Endometrium (tissue), 2 donors: ENCODE measurements around the gene TTN.
"Not testable (repeated sequence)": the region's sequence is repeated elsewhere in the genome, so short reads cannot be mapped to it uniquely, and the experiment has no call there.

Source experiments
- FAIRE-seq: peaks from 2 replicates; lab custom pipeline; 2012; peaks lifted over from hg19 to GRCh38; lab: Jason Lieb, UNC
- donor health status: control.
- donor health status: control.

The TTN gene

GRCh38 chr2:178529194-178529593, 278.0 kb downstream of the TTN start:
- FAIRE-seq: no peak

GRCh38 chr2:178528647-178529046, 278.6 kb downstream of the TTN start:
- no peak for FAIRE-seq

DNA sequence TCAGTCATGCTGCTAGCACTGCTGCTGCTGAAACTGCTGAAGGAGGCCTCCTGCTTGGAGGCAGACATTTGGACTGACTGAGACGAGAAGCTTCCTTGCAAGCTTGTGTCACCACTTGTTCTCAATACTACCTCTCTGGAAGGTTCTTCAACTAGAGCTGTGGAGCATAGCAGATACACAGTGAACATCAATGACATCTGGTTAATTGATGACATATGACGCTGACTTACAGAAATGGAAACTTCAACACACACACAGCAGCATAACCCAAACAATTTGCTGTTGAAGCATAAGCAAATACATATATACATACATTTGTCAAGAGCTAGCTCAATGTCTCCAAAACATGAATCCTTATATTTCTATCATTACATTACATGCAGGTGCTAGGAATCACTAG, 279.6 kb downstream of the TTN start:
- no peak for FAIRE-seq

GRCh38 chr2:178526256-178526655, 281.0 kb downstream of the TTN start:
- no peak for FAIRE-seq

- not testable (repeated sequence) for FAIRE-seq
These were observed 281.8 kb downstream of the TTN start for GRCh38 chr2:178525460-178525859.

GRCh38 chr2:178525010-178525409, 282.2 kb downstream of the TTN start:
- not testable (repeated sequence) for FAIRE-seq

DNA sequence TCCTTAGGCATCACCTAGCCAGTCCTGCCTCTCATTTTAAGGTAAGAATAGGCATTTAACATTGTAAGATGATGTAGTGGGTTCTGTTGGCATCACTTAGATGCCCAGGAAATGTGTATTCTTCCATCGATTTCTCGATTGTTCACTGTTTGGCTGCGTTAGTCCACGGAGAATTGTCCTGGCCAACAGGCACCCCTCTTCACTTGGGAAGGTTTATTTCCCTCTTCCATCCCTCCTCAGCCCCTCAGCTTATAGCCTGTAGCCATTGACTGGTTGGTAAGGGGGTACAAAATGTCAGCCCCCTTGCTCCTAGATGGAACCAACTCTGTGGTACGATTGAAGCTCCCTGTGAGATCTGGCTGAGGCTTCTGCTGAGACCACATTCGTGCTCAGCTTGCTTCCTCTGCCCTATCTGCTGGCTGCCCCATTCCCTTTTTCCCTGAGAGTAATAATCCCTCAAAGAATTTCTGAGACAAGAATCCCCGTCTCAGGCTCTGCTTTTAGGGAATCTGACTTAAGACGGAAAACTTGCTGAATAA, 283.6 kb downstream of the TTN start:
- no peak for FAIRE-seq

DNA sequence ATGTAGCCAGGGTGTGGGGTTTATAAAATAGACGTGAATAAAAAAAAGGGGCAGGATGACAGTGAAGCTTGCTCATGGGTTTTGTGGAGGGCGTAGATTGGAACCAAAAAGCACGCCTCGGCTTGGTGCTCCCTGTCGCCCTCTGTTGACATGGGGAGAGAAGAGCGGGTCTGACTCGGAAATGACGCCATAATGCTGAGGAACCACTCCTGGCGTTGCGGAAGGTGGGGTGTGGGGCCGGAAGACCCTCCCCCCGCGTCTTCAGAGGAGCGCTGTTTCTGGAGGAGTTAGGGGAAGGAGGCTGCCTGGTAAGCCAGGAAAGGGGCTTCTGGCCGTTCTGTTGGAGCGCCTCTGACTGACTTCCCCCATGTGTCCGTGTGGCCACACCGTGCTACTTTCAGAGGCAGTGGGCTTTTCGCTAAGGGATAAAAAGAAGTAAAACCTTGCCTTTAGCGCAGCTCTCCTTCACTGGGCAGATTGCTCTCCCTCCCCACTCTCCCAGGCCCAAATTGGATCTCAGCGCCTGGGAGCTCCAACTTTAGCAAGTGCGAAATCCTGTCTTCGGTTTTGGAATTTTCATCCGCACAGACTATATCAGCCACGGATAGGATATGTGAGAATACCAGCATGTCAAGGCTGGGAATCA, 284.1 kb downstream of the TTN start:
- FAIRE-seq: no peak

DNA sequence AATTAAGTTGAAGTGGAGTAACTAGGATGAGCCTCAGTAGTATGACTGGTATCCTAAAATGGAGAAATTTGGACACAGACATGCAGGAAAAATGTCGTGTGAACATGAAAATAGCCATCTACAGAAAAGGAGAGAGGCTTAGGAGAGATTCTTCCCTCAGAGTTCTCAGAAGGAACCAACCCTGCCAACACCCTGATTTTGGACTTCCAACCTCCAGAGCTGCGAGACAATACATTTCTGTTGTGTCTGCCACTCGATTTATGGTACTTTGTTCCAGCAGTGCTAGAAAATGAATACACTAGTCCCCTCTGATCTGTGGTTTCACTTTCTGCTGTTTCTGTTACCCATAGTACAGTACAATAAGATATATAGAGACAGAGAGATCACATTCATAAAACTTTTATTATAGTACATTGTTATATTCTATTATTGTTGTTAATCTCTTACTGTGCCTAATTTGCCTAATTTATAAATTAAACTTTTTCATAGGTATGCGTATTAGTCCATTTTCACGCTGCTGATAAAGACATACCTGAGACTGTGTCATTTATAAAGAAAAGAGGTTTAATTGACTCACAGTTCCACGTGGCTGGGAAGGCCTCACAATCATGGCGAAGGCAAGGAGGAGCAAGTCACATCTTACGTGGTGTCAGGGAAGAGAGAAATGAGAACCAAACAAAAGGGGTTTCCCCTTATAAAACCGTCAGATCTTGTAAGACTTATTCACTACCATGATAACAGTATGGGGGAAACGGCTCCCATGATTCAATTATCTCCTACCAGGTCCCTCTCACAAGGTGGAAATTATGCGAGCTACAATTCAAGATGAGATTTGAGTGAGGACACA, 285.7 kb downstream of the TTN start:
- no peak for FAIRE-seq

- no peak for FAIRE-seq
These were observed 289.7 kb downstream of the TTN start for GRCh38 chr2:178517496-178517895.

DNA sequence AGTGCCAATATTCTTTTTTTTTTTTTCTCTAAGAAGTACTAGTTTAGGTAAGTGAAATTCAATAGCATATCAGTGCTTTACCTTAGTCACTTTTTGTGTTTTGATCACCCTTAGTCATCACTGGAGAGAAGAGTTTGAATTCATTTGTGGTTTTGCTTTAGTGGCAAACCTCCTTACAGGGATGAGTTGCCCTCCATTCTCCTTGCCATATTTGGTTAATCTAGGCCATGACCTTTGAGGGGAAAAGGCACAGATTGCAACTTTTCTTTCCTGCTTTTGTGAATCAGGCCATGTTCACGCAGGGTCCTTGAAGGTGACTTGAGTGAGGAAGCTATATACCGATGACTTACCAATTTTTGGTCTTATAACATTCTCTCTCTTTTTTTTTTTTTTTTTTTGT, 292.6 kb downstream of the TTN start:
- no peak for FAIRE-seq

- FAIRE-seq: no peak
These were observed 293.3 kb downstream of the TTN start for GRCh38 chr2:178513876-178514275.

DNA sequence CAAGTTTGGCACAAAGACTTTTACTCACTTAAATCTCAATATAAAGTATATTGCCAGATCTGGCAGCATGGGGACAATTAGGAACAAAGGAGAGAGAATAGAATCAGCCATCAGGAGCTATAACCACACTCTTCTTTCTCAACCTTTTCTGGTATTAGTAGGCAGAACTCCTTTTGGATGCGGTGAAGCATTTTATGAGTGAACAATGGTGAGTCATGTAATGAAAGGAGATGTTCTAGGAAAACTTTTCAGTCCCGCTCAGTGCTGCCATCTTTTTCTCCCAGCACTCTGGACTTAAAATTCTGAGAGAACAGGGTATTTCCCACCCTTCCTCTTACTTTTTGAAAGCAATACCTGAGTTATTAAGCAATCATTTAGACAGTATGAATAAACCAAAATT, 294.7 kb downstream of the TTN start:
- FAIRE-seq: no peak

GRCh38 chr2:178510384-178510783, 296.8 kb downstream of the TTN start:
- no peak for FAIRE-seq

GRCh38 chr2:178508646-178509045, 298.6 kb downstream of the TTN start:
- no peak for FAIRE-seq

DNA sequence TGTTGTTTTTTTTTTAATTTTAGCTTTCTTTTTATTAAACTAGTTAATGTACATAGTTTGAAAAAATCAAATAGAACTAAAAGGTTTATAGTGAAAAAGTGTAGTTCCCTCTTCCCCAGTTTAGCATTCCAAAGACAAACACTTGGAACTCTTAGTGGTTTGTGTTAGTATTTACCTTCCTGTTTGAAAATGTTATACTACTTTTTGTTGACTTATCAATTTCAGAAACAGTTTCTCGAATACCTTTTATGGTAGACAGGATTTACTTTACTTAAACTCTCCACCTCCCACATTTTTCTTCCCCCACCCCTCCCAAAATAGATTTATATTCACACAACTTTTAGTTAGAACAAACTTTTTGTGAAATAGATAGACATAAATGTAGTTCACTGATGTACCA, 300.3 kb downstream of the TTN start:
- no peak for FAIRE-seq

- FAIRE-seq: no peak
These were observed 300.7 kb downstream of the TTN start for GRCh38 chr2:178506524-178506923.

GRCh38 chr2:178506101-178506500, 301.1 kb downstream of the TTN start:
- no peak for FAIRE-seq

GRCh38 chr2:178502751-178503150, 304.5 kb downstream of the TTN start:
- no peak for FAIRE-seq

GRCh38 chr2:178499640-178500039, 307.6 kb downstream of the TTN start:
- no peak for FAIRE-seq

DNA sequence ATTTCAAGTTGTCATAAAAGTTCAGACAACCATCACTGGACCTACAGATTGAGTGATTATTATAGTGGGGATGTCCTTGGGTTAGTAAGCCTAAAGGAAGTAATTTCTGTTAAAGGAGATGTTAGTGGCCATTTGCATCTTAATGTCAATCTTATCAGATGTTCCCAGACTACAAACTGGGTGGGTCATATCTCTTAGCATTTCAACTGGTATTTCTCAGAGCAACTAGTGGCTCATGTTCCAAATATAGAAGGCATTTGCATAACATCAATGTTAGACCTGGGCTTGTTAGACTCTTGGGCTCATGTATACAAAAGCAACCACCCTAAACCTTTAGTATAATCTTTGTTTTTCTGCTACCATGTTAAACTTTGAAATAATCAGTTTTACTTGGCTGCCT, 309.1 kb downstream of the TTN start:
- FAIRE-seq: no peak

- FAIRE-seq: no peak
These were observed 311.2 kb downstream of the TTN start for GRCh38 chr2:178496049-178496448.

- no peak for FAIRE-seq
These were observed 315.6 kb downstream of the TTN start for GRCh38 chr2:178491612-178492011.

GRCh38 chr2:178485356-178485755, 321.9 kb downstream of the TTN start:
- FAIRE-seq: no peak
